ENCODE data around the gene TBC1D19. TPM values are rescaled to one million over a fixed set of nuclear protein-coding genes. Genes with fewer than 3 reads are reported as not detected.
"Not testable (repeated sequence)": the region's sequence is repeated elsewhere in the genome, so short reads cannot be mapped to it uniquely, and the experiment has no call there.

The TBC1D19 gene
- total RNA-seq, 1 donor from 2014 or later: 5.2 TPM

GRCh38 chr4:26619784-26620183, 35.9 kb downstream of the TBC1D19 start:
- Mint-ChIP-seq H3K27ac (no peak overlapping the region), H3K36me3 (ENCODE audit: low read depth) (peaks cover 10% of the 10 kb centered on the region), H3K27me3 (no peaks in the 10 kb centered on the region), H3K4me3 (no peak overlapping the region), H3K4me1 (peaks cover 7% of the 10 kb centered on the region), H3K9me3 (no peaks in the 10 kb centered on the region)
- CTCF ChIA-PET: no interaction called here
- POLR2A ChIA-PET: no interaction called here
- no peak for TF ChIP-seq CTCF (IDR thresholded peaks at IDR 0.05)
- DNase-seq (no peak), ATAC-seq (ENCODE audit: low read depth) (no peak)
- intact Hi-C loops (cut with micrococcal nuclease): no loop called here

GRCh38 chr4:26621366-26621765, 37.5 kb downstream of the TBC1D19 start:
- Mint-ChIP-seq H3K27me3 (no peaks in the 10 kb centered on the region), H3K36me3 (ENCODE audit: low read depth) (peaks cover 6% of the 10 kb centered on the region), H3K9me3 (no peaks in the 10 kb centered on the region), H3K27ac (no peak overlapping the region), H3K4me1 (peaks cover 7% of the 10 kb centered on the region), H3K4me3 (no peak overlapping the region)
- intact Hi-C loops (cut with micrococcal nuclease): no loop called here
- ChIA-PET POLR2A (no interaction called here), CTCF (no interaction called here)
- DNase-seq (no peak), ATAC-seq (ENCODE audit: low read depth) (no peak)
- TF ChIP-seq CTCF (IDR thresholded peaks at IDR 0.05): no peak

GRCh38 chr4:26622913-26623312, 39.0 kb downstream of the TBC1D19 start:
- intact Hi-C loops (cut with micrococcal nuclease): no loop called here
- peaks cover 6% of the 10 kb centered on the region for H3K36me3 Mint-ChIP-seq (ENCODE audit: low read depth)
- H3K27ac Mint-ChIP-seq: no peak overlapping the region
- H3K27me3 Mint-ChIP-seq: no peaks in the 10 kb centered on the region
- POLR2A ChIA-PET: no interaction called here
- CTCF ChIA-PET: no interaction called here
- ATAC-seq (ENCODE audit: low read depth) (no peak), DNase-seq (no peak)
- H3K4me1 Mint-ChIP-seq: peaks cover 7% of the 10 kb centered on the region
- H3K4me3 Mint-ChIP-seq: no peak overlapping the region
- TF ChIP-seq CTCF (IDR thresholded peaks at IDR 0.05): no peak
- no peaks in the 10 kb centered on the region for H3K9me3 Mint-ChIP-seq

- ATAC-seq (ENCODE audit: low read depth); H3K4me3 Mint-ChIP-seq; POLR2A ChIA-PET; H3K27ac Mint-ChIP-seq; H3K27me3 Mint-ChIP-seq; DNase-seq; H3K36me3 Mint-ChIP-seq (ENCODE audit: low read depth); CTCF ChIA-PET; H3K9me3 Mint-ChIP-seq; H3K4me1 Mint-ChIP-seq; intact Hi-C loops (cut with micrococcal nuclease): not testable (repeated sequence)
Observed at GRCh38 chr4:26626658-26627057, 42.8 kb downstream of the TBC1D19 start.

- TF ChIP-seq CTCF (IDR thresholded peaks at IDR 0.05): no peak
- Mint-ChIP-seq H3K4me1 (no peaks in the 10 kb centered on the region), H3K9me3 (no peaks in the 10 kb centered on the region), H3K36me3 (ENCODE audit: low read depth) (peaks cover 12% of the 10 kb centered on the region), H3K27me3 (no peaks in the 10 kb centered on the region), H3K27ac (no peak overlapping the region), H3K4me3 (no peak overlapping the region)
- no peak for ATAC-seq (ENCODE audit: low read depth)
- ChIA-PET POLR2A (no interaction called here), CTCF (no interaction called here)
- DNase-seq: no peak
- intact Hi-C loops (cut with micrococcal nuclease): no loop called here
Observed at GRCh38 chr4:26632916-26633315, 49.0 kb downstream of the TBC1D19 start.

- Mint-ChIP-seq H3K4me3 (no peak overlapping the region), H3K4me1 (no peaks in the 10 kb centered on the region), H3K27me3 (no peaks in the 10 kb centered on the region), H3K36me3 (ENCODE audit: low read depth) (peaks cover 13% of the 10 kb centered on the region), H3K27ac (no peak overlapping the region), H3K9me3 (no peaks in the 10 kb centered on the region)
- ATAC-seq (ENCODE audit: low read depth): no peak
- CTCF ChIA-PET: no interaction called here
- no peak for DNase-seq
- POLR2A ChIA-PET: no interaction called here
- no peak for TF ChIP-seq CTCF (IDR thresholded peaks at IDR 0.05)
- intact Hi-C loops (cut with micrococcal nuclease): no loop called here
Observed at GRCh38 chr4:26634237-26634636, 50.4 kb downstream of the TBC1D19 start.

All from activated B cell treated with CpG ODN at 0.5 μM for 24 hours (primary cell).